ENCODE results near the gene DIP2C.
A peak's percentile ranks its signal among the peaks of the same experiment; 100 is the strongest.
"Not testable (repeated sequence)": the region's sequence is repeated elsewhere in the genome, so short reads cannot be mapped to it uniquely, and the experiment has no call there.

Gene DIP2C

GRCh38 chr10:661597-662222 lies 27.8 kb downstream of the DIP2C start:
- Mint-ChIP-seq H3K36me3 (no peaks in the 10 kb centered on the region), H3K9me3 (no peaks in the 10 kb centered on the region), H3K4me3 (no peak overlapping the region), H3K27me3 (peaks cover 10% of the 10 kb centered on the region), H3K4me1 (peaks cover 11% of the 10 kb centered on the region), H3K27ac (no peak overlapping the region)

GRCh38 chr10:660970-661596 lies 28.4 kb downstream of the DIP2C start:
- no peaks in the 10 kb centered on the region for H3K36me3 Mint-ChIP-seq
- H3K9me3 Mint-ChIP-seq = no peaks in the 10 kb centered on the region
- H3K4me1 Mint-ChIP-seq = peaks cover 11% of the 10 kb centered on the region
- no peak overlapping the region for H3K4me3 Mint-ChIP-seq
- H3K27ac Mint-ChIP-seq = no peak overlapping the region
- peaks cover 10% of the 10 kb centered on the region for H3K27me3 Mint-ChIP-seq

- no peaks in the 10 kb centered on the region for H3K36me3 Mint-ChIP-seq
- no peak overlapping the region for H3K4me3 Mint-ChIP-seq
- H3K27me3 Mint-ChIP-seq = peaks cover 10% of the 10 kb centered on the region
- H3K9me3 Mint-ChIP-seq = no peaks in the 10 kb centered on the region
- H3K4me1 Mint-ChIP-seq = peaks cover 11% of the 10 kb centered on the region
- no peak overlapping the region for H3K27ac Mint-ChIP-seq
Observed at GRCh38 chr10:660413-660969, 29.0 kb downstream of the DIP2C start.

GRCh38 chr10:659688-660141 lies 29.8 kb downstream of the DIP2C start:
- H3K9me3 Mint-ChIP-seq = no peaks in the 10 kb centered on the region
- H3K4me1 Mint-ChIP-seq = peaks cover 11% of the 10 kb centered on the region
- H3K4me3 Mint-ChIP-seq = no peak overlapping the region
- no peaks in the 10 kb centered on the region for H3K36me3 Mint-ChIP-seq
- H3K27me3 Mint-ChIP-seq = peaks cover 10% of the 10 kb centered on the region
- no peak overlapping the region for H3K27ac Mint-ChIP-seq

- not testable (repeated sequence) for H3K4me3 Mint-ChIP-seq, H3K27me3 Mint-ChIP-seq, H3K36me3 Mint-ChIP-seq, H3K9me3 Mint-ChIP-seq, H3K27ac Mint-ChIP-seq
- peaks cover 11% of the 10 kb centered on the region for H3K4me1 Mint-ChIP-seq
Observed at GRCh38 chr10:657816-658350, 31.6 kb downstream of the DIP2C start.

- Mint-ChIP-seq H3K4me1 (peaks cover 11% of the 10 kb centered on the region), H3K27me3 (peaks cover 9% of the 10 kb centered on the region), H3K9me3 (no peaks in the 10 kb centered on the region), H3K4me3 (no peak overlapping the region), H3K36me3 (no peaks in the 10 kb centered on the region), H3K27ac (no peak overlapping the region)
Observed at GRCh38 chr10:656883-657282, 32.6 kb downstream of the DIP2C start.

- Mint-ChIP-seq H3K9me3 (no peaks in the 10 kb centered on the region), H3K27me3 (peaks cover 6% of the 10 kb centered on the region), H3K4me1 (peaks cover 11% of the 10 kb centered on the region), H3K4me3 (no peak overlapping the region), H3K27ac (no peak overlapping the region), H3K36me3 (no peaks in the 10 kb centered on the region)
Observed at GRCh38 chr10:655184-655583, 34.3 kb downstream of the DIP2C start.

- H3K27me3 Mint-ChIP-seq = peaks cover 6% of the 10 kb centered on the region
- no peaks in the 10 kb centered on the region for H3K9me3 Mint-ChIP-seq
- H3K4me1 Mint-ChIP-seq = peaks cover 9% of the 10 kb centered on the region
- no peak overlapping the region for H3K27ac Mint-ChIP-seq
- H3K36me3 Mint-ChIP-seq = no peaks in the 10 kb centered on the region
- no peak overlapping the region for H3K4me3 Mint-ChIP-seq
Observed at GRCh38 chr10:654647-654996, 34.8 kb downstream of the DIP2C start.

GRCh38 chr10:653991-654646 lies 35.3 kb downstream of the DIP2C start:
- Mint-ChIP-seq H3K27me3 (peaks cover 6% of the 10 kb centered on the region), H3K9me3 (no peaks in the 10 kb centered on the region), H3K36me3 (no peaks in the 10 kb centered on the region), H3K4me1 (peaks cover 4% of the 10 kb centered on the region), H3K27ac (no peak overlapping the region), H3K4me3 (no peak overlapping the region)

GRCh38 chr10:652832-653459 lies 36.5 kb downstream of the DIP2C start:
- not testable (repeated sequence) for H3K36me3 Mint-ChIP-seq, H3K9me3 Mint-ChIP-seq, H3K27me3 Mint-ChIP-seq, H3K4me1 Mint-ChIP-seq, H3K4me3 Mint-ChIP-seq
- H3K27ac Mint-ChIP-seq = peak overlapping the region; percentile 55

GRCh38 chr10:652233-652632 lies 37.2 kb downstream of the DIP2C start:
- H3K4me3 Mint-ChIP-seq = no peak overlapping the region
- H3K9me3 Mint-ChIP-seq = no peaks in the 10 kb centered on the region
- H3K27me3 Mint-ChIP-seq = peaks cover 4% of the 10 kb centered on the region
- no peak overlapping the region for H3K27ac Mint-ChIP-seq
- no peaks in the 10 kb centered on the region for H3K36me3 Mint-ChIP-seq
- no peaks in the 10 kb centered on the region for H3K4me1 Mint-ChIP-seq

GRCh38 chr10:651692-652091 lies 37.8 kb downstream of the DIP2C start:
- Mint-ChIP-seq H3K27ac (no peak overlapping the region), H3K27me3 (peaks cover 4% of the 10 kb centered on the region), H3K9me3 (no peaks in the 10 kb centered on the region), H3K4me1 (no peaks in the 10 kb centered on the region), H3K36me3 (no peaks in the 10 kb centered on the region), H3K4me3 (no peak overlapping the region)

GRCh38 chr10:650886-651615 lies 38.4 kb downstream of the DIP2C start:
- Mint-ChIP-seq H3K27ac (no peak overlapping the region), H3K27me3 (peaks cover 4% of the 10 kb centered on the region), H3K4me1 (no peaks in the 10 kb centered on the region), H3K4me3 (no peak overlapping the region), H3K36me3 (no peaks in the 10 kb centered on the region), H3K9me3 (no peaks in the 10 kb centered on the region)

GRCh38 chr10:650441-650851 lies 39.0 kb downstream of the DIP2C start:
- no peaks in the 10 kb centered on the region for H3K36me3 Mint-ChIP-seq
- no peak overlapping the region for H3K4me3 Mint-ChIP-seq
- no peaks in the 10 kb centered on the region for H3K4me1 Mint-ChIP-seq
- peaks cover 4% of the 10 kb centered on the region for H3K27me3 Mint-ChIP-seq
- H3K27ac Mint-ChIP-seq = no peak overlapping the region
- no peaks in the 10 kb centered on the region for H3K9me3 Mint-ChIP-seq

GRCh38 chr10:649798-650440 lies 39.5 kb downstream of the DIP2C start:
- Mint-ChIP-seq H3K4me1 (no peaks in the 10 kb centered on the region), H3K36me3 (no peaks in the 10 kb centered on the region), H3K4me3 (no peak overlapping the region), H3K27ac (no peak overlapping the region), H3K9me3 (no peaks in the 10 kb centered on the region), H3K27me3 (peaks cover 4% of the 10 kb centered on the region)

Measured in activated naive CD4-positive, alpha-beta T cell treated with anti-CD3 and anti-CD28 coated beads, Interleukin-2, amount 50 U/mL, for 24 hours (primary cell).